Natural killer cell (primary cell): ENCODE measurements around the gene CD2. TPM values are rescaled to one million over a fixed set of nuclear protein-coding genes. Genes with fewer than 3 reads are reported as not detected.

Experiments used
- ATAC-seq, 3 donors: fragments of 150-1000 bp in 2 of 3; fragments of 200-7000 bp in 1 of 3; cut with Tn5 transposase; 1 replicate in 1 of 3; 2 replicates in 2 of 3; pipeline ENCODE4 v1.10.0; 2021; ENCODE audit warnings: mild to moderate bottlenecking in 2 of 3, moderate library complexity in 2 of 3
- DNase-seq, 2 donors: peaks; one replicate each; pipeline versions ENCODE4 v3.0.0 to v3.0.0-alpha.2; 2013 to 2021; ENCODE audit warnings: mixed read lengths in 1 of 2
- H3K27ac ChIP-seq: one replicate; pipeline ENCODE4 v1.5.1; 2013; ENCODE audit warnings: mild to moderate bottlenecking, low read length
- H3K27me3 ChIP-seq: one replicate; pipeline ENCODE4 v1.6.1; 2013; ENCODE audit warnings: low read length; ENCODE audit not compliant: control insufficient read depth, insufficient read depth
- H3K36me3 ChIP-seq: one replicate; pipeline ENCODE4 v1.6.1; 2013; ENCODE audit warnings: low read length; ENCODE audit not compliant: control insufficient read depth, insufficient read depth
- H3K4me1 ChIP-seq: one replicate; pipeline ENCODE4 v1.6.1; 2013; ENCODE audit warnings: low read length; ENCODE audit not compliant: control insufficient read depth, insufficient read depth
- H3K4me3 ChIP-seq: one replicate; pipeline ENCODE4 v1.5.1; 2013; ENCODE audit warnings: low read length
- H3K9me3 ChIP-seq: one replicate; pipeline ENCODE4 v1.6.1; 2013; ENCODE audit warnings: low read length; ENCODE audit not compliant: control insufficient read depth, insufficient read depth
- H3K27ac Mint-ChIP-seq, 2 donors: one replicate each; pipeline ENCODE4 v1.8.0; 2022; ENCODE audit warnings: mild to moderate bottlenecking in 2 of 2, mixed read lengths in 2 of 2, moderate library complexity in 1 of 2
- H3K27me3 Mint-ChIP-seq, 2 donors: one replicate each; pipeline ENCODE4 v1.8.0; 2022; ENCODE audit warnings: low read depth in 2 of 2, mixed read lengths in 2 of 2
- H3K36me3 Mint-ChIP-seq: one replicate; pipeline ENCODE4 v1.8.0; 2022; ENCODE audit warnings: mixed read lengths
- H3K4me1 Mint-ChIP-seq, 2 donors: one replicate each; pipeline ENCODE4 v1.8.0; 2022; ENCODE audit warnings: mixed read lengths in 2 of 2
- H3K4me3 Mint-ChIP-seq: one replicate; pipeline ENCODE4 v1.8.0; 2022; ENCODE audit warnings: mild to moderate bottlenecking, moderate library complexity, mixed read lengths
- H3K9me3 Mint-ChIP-seq, 2 donors: one replicate each; pipeline ENCODE4 v1.8.0; 2022; ENCODE audit warnings: mixed read lengths in 2 of 2
- WGBS: methylation state at CpG from one replicate; pipeline ENCODE4 v1.1.7; 2013; ENCODE audit warnings: missing lambda C conversion rate; ENCODE audit not compliant: insufficient coverage; 5-methylcytosine and 5-hydroxymethylcytosine counted together
- intact Hi-C: fragments of 100-400 bp; cut with micrococcal nuclease; formaldehyde crosslinking; loops from one replicate; pipeline ENCODE4 v1.14.2; 2022
- total RNA-seq, 4 donors: library from RNA; stranded (reverse); fragments of 120-200 nt in 1 of 4; gene quantifications; one replicate each; pipeline versions ENCODE4 v1.2.3 to v1.2.4, GENCODE V29; 2013 to 2022
- TF ChIP-seq, protein P1 (sequence below): fragments of 200-600 bp; IDR thresholded peaks from one replicate; pipeline ENCODE4 v1.8.0; 2022; ENCODE audit warnings: antibody characterized with exemption

The CD2 gene
- total RNA-seq, 3 donors from 2014 or later (not counting 1 experiment from before 2014, with no cell fraction given) = 30.4 to 93.4 (median 60.8) TPM

DNA sequence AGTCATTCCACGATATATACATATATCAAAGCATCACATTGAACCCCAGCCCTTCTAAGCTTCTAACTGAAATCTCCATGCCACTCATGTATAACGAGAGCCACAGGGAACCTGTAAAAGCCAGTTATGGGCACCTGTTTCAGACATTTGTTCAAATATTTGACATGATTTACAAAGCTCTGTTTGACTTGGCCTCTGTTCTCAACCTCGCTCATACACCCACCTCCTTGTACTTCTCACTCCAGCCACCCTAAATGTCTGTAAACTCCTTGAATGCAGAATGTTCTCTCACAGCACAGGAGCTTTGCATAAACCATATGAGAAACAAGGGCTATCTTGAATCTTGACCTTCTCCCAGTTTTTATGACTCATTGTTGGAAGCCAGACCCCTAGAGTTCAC lies 36.9 kb upstream of the CD2 start:
- TF ChIP-seq, protein P1, sequence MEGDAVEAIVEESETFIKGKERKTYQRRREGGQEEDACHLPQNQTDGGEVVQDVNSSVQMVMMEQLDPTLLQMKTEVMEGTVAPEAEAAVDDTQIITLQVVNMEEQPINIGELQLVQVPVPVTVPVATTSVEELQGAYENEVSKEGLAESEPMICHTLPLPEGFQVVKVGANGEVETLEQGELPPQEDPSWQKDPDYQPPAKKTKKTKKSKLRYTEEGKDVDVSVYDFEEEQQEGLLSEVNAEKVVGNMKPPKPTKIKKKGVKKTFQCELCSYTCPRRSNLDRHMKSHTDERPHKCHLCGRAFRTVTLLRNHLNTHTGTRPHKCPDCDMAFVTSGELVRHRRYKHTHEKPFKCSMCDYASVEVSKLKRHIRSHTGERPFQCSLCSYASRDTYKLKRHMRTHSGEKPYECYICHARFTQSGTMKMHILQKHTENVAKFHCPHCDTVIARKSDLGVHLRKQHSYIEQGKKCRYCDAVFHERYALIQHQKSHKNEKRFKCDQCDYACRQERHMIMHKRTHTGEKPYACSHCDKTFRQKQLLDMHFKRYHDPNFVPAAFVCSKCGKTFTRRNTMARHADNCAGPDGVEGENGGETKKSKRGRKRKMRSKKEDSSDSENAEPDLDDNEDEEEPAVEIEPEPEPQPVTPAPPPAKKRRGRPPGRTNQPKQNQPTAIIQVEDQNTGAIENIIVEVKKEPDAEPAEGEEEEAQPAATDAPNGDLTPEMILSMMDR = no peak
- H3K36me3 Mint-ChIP-seq = no peaks in the 10 kb centered on the region
- H3K27ac Mint-ChIP-seq = no peak overlapping the region
- Histone ChIP-seq H3K4me1 (peaks cover 2% of the 10 kb centered on the region), H3K9me3 (no peaks in the 10 kb centered on the region), H3K27ac (no peak overlapping the region), H3K36me3 (no peaks in the 10 kb centered on the region), H3K27me3 (no peaks in the 10 kb centered on the region), H3K4me3 (no peak overlapping the region)
- ATAC-seq = no peak
- no peak for DNase-seq
- H3K9me3 Mint-ChIP-seq = no peaks in the 10 kb centered on the region
- intact Hi-C loops = no loop called here
- WGBS = 97% methylated on average over 3 of the region's 3 CpGs
- no peak overlapping the region for H3K4me3 Mint-ChIP-seq
- no peaks in the 10 kb centered on the region for H3K4me1 Mint-ChIP-seq
- H3K27me3 Mint-ChIP-seq = peaks cover 0 to 6% of the 10 kb centered on the region in 2 donors

GRCh38 chr1:116720364-116721038 lies 33.7 kb upstream of the CD2 start:
- Mint-ChIP-seq H3K27ac (no peak overlapping the region), H3K27me3 (peaks cover 0 to 5% of the 10 kb centered on the region in 2 donors), H3K4me1 (no peaks in the 10 kb centered on the region), H3K9me3 (no peaks in the 10 kb centered on the region), H3K4me3 (no peak overlapping the region), H3K36me3 (no peaks in the 10 kb centered on the region)
- H3K27ac ChIP-seq = no peak overlapping the region
- intact Hi-C loops = loop anchor here (5.0 kb wide), 1 partner anchor 402 kb away; the partner anchor contains the start of gene TRIM45
- H3K4me1 ChIP-seq = no peaks in the 10 kb centered on the region
- no peak overlapping the region for H3K4me3 ChIP-seq
- TF ChIP-seq, protein P1 = no peak
- H3K36me3 ChIP-seq = no peaks in the 10 kb centered on the region
- no peak for DNase-seq
- H3K9me3 ChIP-seq = no peaks in the 10 kb centered on the region
- ATAC-seq = no peak
- no peaks in the 10 kb centered on the region for H3K27me3 ChIP-seq
- WGBS = 94% methylated on average over 4 of the region's 4 CpGs

- intact Hi-C loops = loop anchor here (5.0 kb wide), 1 partner anchor 401 kb away; the partner anchor contains the start of gene TRIM45
- Histone ChIP-seq H3K4me1 (no peaks in the 10 kb centered on the region), H3K4me3 (no peak overlapping the region), H3K36me3 (no peaks in the 10 kb centered on the region), H3K27ac (no peak overlapping the region), H3K27me3 (no peaks in the 10 kb centered on the region), H3K9me3 (no peaks in the 10 kb centered on the region)
- H3K27me3 Mint-ChIP-seq = peaks cover 0 to 5% of the 10 kb centered on the region in 2 donors
- ATAC-seq (no peak), DNase-seq (no peak)
- H3K4me1 Mint-ChIP-seq = no peaks in the 10 kb centered on the region
- WGBS = 86% methylated on average over 5 of the region's 5 CpGs
- no peaks in the 10 kb centered on the region for H3K9me3 Mint-ChIP-seq
- TF ChIP-seq, protein P1 = no peak
- no peaks in the 10 kb centered on the region for H3K36me3 Mint-ChIP-seq
- H3K27ac Mint-ChIP-seq = no peak overlapping the region
- H3K4me3 Mint-ChIP-seq = no peak overlapping the region
Observed at GRCh38 chr1:116721039-116721405, 33.2 kb upstream of the CD2 start.
